Mesendoderm (in vitro differentiated cells): Measurements from ENCODE around the gene GALNT6.

ENCODE experiments used
- DNase-seq: peaks from one replicate; pipeline ENCODE4 v3.0.0; 2013
- H2AK5ac ChIP-seq: 2 replicates; pipeline ENCODE4 v1.6.1; 2013; ENCODE audit warnings: low read length, inconsistent platforms
- H2BK120ac ChIP-seq: 2 replicates; pipeline ENCODE4 v1.6.1; 2013; ENCODE audit warnings: low read depth, mild to moderate bottlenecking, low read length, moderate library complexity, mixed read lengths
- H2BK15ac ChIP-seq: replicated peaks from 2 replicates; pipeline ENCODE4 v1.6.1; 2013; ENCODE audit warnings: low read depth, mild to moderate bottlenecking, moderate library complexity
- H2BK5ac ChIP-seq: 2 replicates; pipeline ENCODE4 v1.6.1; 2013; ENCODE audit warnings: low read length, inconsistent platforms
- H3K18ac ChIP-seq: 2 replicates; pipeline ENCODE4 v1.6.1; 2013; ENCODE audit warnings: mild to moderate bottlenecking, low read length, mixed read lengths
- H3K23ac ChIP-seq: one replicate; pipeline ENCODE4 v1.6.1; 2013; ENCODE audit warnings: low read length
- H3K27ac ChIP-seq: 2 replicates; pipeline ENCODE4 v1.5.1; 2013; ENCODE audit warnings: low read depth, mild to moderate bottlenecking, inconsistent platforms, low read length, moderate library complexity
- H3K27me3 ChIP-seq: 2 replicates; pipeline ENCODE4 v1.6.1; 2013; ENCODE audit warnings: low read length, control low read depth, mild to moderate bottlenecking, inconsistent platforms; ENCODE audit not compliant: insufficient read depth, poor library complexity
- H3K36me3 ChIP-seq: 2 replicates; pipeline ENCODE4 v1.6.1; 2013; ENCODE audit warnings: low read length, inconsistent platforms; ENCODE audit not compliant: control insufficient read depth, insufficient read depth
- H3K4ac ChIP-seq: one replicate; pipeline ENCODE4 v1.6.1; 2013; ENCODE audit warnings: low read depth, mild to moderate bottlenecking, low read length, moderate library complexity
- H3K4me1 ChIP-seq: 2 replicates; pipeline ENCODE4 v1.6.1; 2013; ENCODE audit warnings: low read depth, low read length, inconsistent platforms; ENCODE audit not compliant: control insufficient read depth
- H3K4me2 ChIP-seq: 2 replicates; pipeline ENCODE4 v1.6.1; 2013; ENCODE audit warnings: low read length
- H3K4me3 ChIP-seq: 2 replicates; pipeline ENCODE4 v1.5.1; 2013; ENCODE audit warnings: mild to moderate bottlenecking, low read length
- H3K56ac ChIP-seq: one replicate; pipeline ENCODE4 v1.6.1; 2013; ENCODE audit warnings: low read length
- H3K79me1 ChIP-seq: 2 replicates; pipeline ENCODE4 v1.6.1; 2013; ENCODE audit warnings: low read length, inconsistent platforms
- H3K79me2 ChIP-seq: 2 replicates; pipeline ENCODE4 v1.6.1; 2013; ENCODE audit warnings: mild to moderate bottlenecking, low read length; ENCODE audit not compliant: control insufficient read depth, insufficient read depth
- H3K9ac ChIP-seq: 2 replicates; pipeline ENCODE4 v1.6.1; 2013; ENCODE audit warnings: low read length, inconsistent platforms
- H4K5ac ChIP-seq: one replicate; pipeline ENCODE4 v1.6.1; 2013; ENCODE audit warnings: low read length
- H4K8ac ChIP-seq: one replicate; pipeline ENCODE4 v1.6.1; 2013; ENCODE audit warnings: low read depth, mild to moderate bottlenecking, control low read depth, low read length, moderate library complexity
- WGBS: extraction: QIAGEN DNeasy Blood & Tissue Kit; methylation state at CpG from one replicate; pipeline ENCODE4 v1.1.7; 2013; ENCODE audit warnings: low lambda C conversion rate, missing lambda C conversion rate; ENCODE audit not compliant: insufficient coverage; ENCODE audit errors: extremely low coverage; 5-methylcytosine and 5-hydroxymethylcytosine counted together

GALNT6 gene

DNA sequence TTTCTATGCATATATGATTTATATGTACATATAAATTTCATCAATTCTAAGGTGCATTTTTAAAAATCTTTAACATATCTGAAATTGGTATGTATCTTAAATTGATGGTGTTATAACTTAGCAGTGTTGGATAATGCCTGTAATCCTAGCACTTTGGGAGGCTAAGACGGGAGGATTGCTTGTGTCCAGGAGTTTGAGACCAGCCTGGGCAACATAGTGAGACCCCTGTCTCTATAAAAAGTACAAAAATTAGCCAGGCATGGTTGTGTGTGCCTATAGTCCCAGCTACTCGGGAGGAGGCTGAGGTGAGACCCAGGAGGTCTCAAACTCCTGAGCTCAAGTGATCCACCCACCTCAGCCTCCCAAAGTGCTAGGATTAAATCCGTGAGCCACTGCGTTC, 6.5 kb upstream of the GALNT6 start:
- no peak overlapping the region for H2BK5ac ChIP-seq
- H3K23ac ChIP-seq, result no peak overlapping the region
- H3K18ac ChIP-seq, result no peak overlapping the region
- no peak overlapping the region for H2AK5ac ChIP-seq
- H3K9ac ChIP-seq, result no peak overlapping the region
- H2BK15ac ChIP-seq, result no peak overlapping the region
- no peak overlapping the region for H3K27ac ChIP-seq
- DNase-seq, result no peak
- no peaks in the 10 kb centered on the region for H3K79me1 ChIP-seq
- no peaks in the 10 kb centered on the region for H3K36me3 ChIP-seq
- no peak overlapping the region for H3K4ac ChIP-seq
- no peak overlapping the region for H3K4me2 ChIP-seq
- H3K27me3 ChIP-seq, result no peaks in the 10 kb centered on the region
- H3K56ac ChIP-seq, result no peak overlapping the region
- WGBS, result no CpG with 5 or more reads among the region's 4 CpGs
- H4K8ac ChIP-seq, result no peak overlapping the region
- no peak overlapping the region for H2BK120ac ChIP-seq
- H3K4me3 ChIP-seq, result no peak overlapping the region
- H3K79me2 ChIP-seq, result no peaks in the 10 kb centered on the region
- no peak overlapping the region for H4K5ac ChIP-seq
- H3K4me1 ChIP-seq, result peaks cover 7% of the 10 kb centered on the region

DNA sequence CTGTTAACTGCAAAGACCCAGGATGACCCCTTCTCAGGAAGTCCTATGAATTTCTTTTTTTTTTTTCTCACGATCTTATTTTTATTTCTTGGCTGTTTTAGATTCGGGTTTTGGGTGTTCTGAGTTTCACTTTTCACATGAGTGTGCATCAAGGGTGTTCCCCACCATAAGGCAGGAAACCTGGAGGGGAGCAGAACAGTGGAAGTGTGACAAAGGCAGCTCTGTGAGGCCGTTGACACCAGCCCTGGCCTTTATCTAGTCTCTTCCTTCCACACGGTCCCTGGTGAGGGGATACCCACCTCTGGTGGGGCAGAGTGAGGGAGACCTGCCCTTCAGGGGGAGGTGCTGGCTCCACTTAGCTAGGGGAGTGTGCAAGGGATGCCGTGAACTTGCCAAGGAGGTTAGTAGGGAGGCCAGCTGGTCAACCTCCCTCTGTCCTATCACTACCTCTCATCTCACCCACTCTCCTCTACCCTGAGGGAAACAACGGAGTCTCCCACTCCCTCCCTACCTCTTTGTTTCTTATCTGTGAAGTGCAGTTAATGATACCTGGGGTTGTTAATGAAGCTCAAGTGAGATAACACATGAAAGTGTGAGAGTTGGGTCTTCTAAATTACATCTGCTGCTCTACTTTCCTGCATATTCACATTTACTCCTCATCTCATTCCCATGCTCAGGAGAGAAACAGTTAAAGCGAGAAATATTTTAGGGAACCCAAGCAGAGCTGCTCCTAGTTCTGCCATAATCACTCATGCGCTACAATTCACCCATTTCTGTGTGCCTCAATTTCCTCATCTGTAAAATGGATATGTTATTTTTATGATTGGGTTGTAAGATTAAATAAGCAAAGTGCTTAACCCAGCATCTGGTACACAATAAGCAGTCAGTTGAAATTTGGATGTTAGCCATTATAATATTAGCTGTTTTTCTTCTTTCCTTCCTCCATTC, 4.4 kb upstream of the GALNT6 start:
- Histone ChIP-seq H2BK15ac (no peak overlapping the region), H3K56ac (peak overlapping the region; percentile 42), H3K4ac (no peak overlapping the region), H2BK5ac (peak overlapping the region; percentile 8), H2AK5ac (no peak overlapping the region), H3K18ac (peak overlapping the region; percentile 78), H3K23ac (no peak overlapping the region), H3K79me1 (no peaks in the 10 kb centered on the region), H3K9ac (no peak overlapping the region), H2BK120ac (no peak overlapping the region), H4K5ac (no peak overlapping the region), H3K4me1 (peaks cover 10% of the 10 kb centered on the region), H4K8ac (no peak overlapping the region), H3K79me2 (no peaks in the 10 kb centered on the region), H3K27ac (no peak overlapping the region), H3K4me2 (no peak overlapping the region), H3K27me3 (no peaks in the 10 kb centered on the region), H3K4me3 (no peak overlapping the region), H3K36me3 (no peaks in the 10 kb centered on the region)
- peak; percentile 93 for DNase-seq
- WGBS, result no CpG with 5 or more reads among the region's 8 CpGs

DNA sequence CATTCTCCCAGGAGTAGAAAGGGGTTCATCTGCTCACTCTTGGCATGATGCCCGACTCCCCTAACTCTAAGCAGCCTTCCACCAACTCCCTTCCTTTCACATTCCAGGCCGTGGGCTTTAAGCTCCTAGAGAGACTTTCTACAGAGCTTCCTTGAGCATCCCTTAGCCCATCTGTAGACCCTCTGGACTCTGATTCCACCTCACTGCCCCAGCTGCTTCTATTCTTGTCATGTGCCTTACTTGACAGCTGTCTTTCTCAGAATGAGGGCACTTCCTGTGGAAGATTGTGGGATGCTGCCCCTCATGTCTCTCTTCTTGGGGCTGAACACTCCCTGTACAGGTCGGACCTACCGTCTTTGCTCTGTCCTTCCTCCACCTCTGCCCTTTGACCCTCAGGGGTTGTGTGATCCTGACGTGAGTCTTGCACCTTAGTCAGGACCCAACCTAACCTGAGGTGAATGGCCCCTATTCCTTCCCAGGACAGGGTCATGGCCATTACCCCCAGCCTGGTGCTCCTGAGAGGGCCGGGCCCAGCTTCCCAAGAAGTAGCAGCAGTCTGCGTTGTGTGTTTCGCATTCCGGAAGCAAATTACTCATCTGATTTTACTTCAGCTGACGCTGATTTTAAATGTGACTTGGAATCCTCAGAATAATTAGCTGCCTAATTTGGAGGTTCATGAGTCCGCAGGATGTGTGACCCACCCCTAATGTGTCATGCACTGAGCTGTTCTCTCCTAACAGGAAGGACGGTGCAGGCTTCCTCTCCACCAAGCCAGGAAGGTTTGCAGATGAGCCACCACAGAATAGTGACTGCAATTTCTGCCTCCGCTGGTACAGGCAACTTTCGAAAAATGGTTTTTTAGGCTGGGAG, 2.7 kb upstream of the GALNT6 start:
- Histone ChIP-seq H2BK15ac (no peak overlapping the region), H2BK5ac (no peak overlapping the region), H3K27me3 (no peaks in the 10 kb centered on the region), H3K56ac (no peak overlapping the region), H3K79me2 (no peaks in the 10 kb centered on the region), H3K27ac (no peak overlapping the region), H4K8ac (no peak overlapping the region), H3K23ac (peak overlapping the region; percentile 19), H3K9ac (no peak overlapping the region), H3K36me3 (no peaks in the 10 kb centered on the region), H3K18ac (no peak overlapping the region), H2AK5ac (no peak overlapping the region), H3K4me3 (no peak overlapping the region), H3K79me1 (no peaks in the 10 kb centered on the region), H4K5ac (no peak overlapping the region), H3K4me2 (no peak overlapping the region), H2BK120ac (no peak overlapping the region), H3K4me1 (peaks cover 10% of the 10 kb centered on the region), H3K4ac (no peak overlapping the region)
- WGBS, result no CpG with 5 or more reads among the region's 14 CpGs
- no peak for DNase-seq

DNA sequence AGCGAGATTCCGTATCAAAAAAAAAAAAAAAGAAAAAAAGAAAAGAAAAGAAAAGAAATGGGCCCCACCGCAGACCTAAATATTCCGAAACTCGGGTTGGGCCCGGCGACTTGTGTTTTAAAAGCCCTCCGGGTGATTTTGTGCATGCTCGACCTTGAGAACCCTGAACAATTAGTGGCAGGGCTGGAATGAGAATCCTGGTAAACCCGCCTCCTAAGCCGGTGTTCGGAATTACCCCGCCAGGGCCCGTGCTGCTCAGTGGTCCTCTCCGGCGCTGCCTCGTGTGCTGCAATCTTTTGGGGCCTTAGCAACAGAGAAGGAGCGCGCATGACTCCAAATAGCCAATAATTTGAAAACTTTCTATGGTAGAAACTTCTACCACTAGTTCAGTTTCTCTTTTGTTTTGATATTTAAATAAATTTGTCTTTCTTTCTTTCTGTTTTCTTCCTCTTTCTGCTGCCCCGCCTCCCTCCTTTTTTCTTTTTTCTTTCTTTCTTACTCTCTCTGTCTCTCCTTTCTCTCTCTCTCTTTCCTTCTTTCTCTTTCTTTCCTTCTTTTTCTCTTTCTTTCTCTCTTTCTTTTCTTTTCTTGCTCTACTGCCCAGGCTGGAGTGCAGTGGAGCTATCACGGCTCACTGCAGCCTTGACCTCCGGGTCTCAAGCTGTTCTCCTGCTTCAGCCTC, 1.5 kb upstream of the GALNT6 start:
- Histone ChIP-seq H3K23ac (no peak overlapping the region), H4K8ac (no peak overlapping the region), H3K79me1 (no peaks in the 10 kb centered on the region), H3K9ac (peak overlapping the region; percentile 30), H3K27ac (no peak overlapping the region), H3K18ac (no peak overlapping the region), H3K56ac (peak overlapping the region; percentile 64), H3K4me2 (peak overlapping the region; percentile 26), H3K79me2 (no peaks in the 10 kb centered on the region), H3K4me1 (peaks cover 21% of the 10 kb centered on the region), H3K27me3 (no peaks in the 10 kb centered on the region), H2BK5ac (no peak overlapping the region), H3K36me3 (no peaks in the 10 kb centered on the region), H3K4me3 (no peak overlapping the region), H4K5ac (no peak overlapping the region), H2BK15ac (no peak overlapping the region), H2BK120ac (no peak overlapping the region), H3K4ac (no peak overlapping the region), H2AK5ac (no peak overlapping the region)
- DNase-seq, result peak; percentile 81
- no CpG with 5 or more reads among the region's 22 CpGs for WGBS

DNA sequence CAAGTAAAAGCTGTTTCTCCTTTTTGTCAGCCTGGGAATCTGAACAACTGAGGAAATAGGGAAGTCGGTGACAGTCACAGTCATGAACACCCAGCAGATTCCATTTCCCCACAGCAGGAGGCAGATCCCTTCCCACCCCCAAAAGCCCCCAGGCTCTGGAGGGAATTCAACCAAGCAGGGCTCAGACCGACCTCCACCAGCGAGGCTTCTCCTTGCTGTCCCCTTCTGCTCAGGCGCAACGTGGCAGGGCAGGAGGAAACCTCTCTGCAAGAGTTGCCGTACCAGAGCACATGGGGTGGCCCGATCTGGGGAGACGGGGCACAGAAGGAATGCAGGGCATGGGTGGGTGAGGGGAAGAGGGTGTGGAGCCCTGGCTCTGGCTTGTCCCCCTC, 319 bp downstream of the GALNT6 start:
- Histone ChIP-seq H4K8ac (no peak overlapping the region), H2BK5ac (peak overlapping the region; percentile 2), H3K79me2 (no peaks in the 10 kb centered on the region), H3K4me2 (peak overlapping the region; percentile 47), H3K56ac (peak overlapping the region; percentile 84), H3K79me1 (no peaks in the 10 kb centered on the region), H3K18ac (peak overlapping the region; percentile 8), H3K36me3 (no peaks in the 10 kb centered on the region), H3K4me1 (peaks cover 27% of the 10 kb centered on the region), H3K4me3 (peak overlapping the region; percentile 68), H3K4ac (peak overlapping the region; percentile 26), H4K5ac (no peak overlapping the region), H2BK15ac (no peak overlapping the region), H3K9ac (peak overlapping the region; percentile 75), H2BK120ac (peak overlapping the region; percentile 2), H2AK5ac (peak overlapping the region; percentile 29), H3K27ac (peak overlapping the region; percentile 76), H3K23ac (no peak overlapping the region), H3K27me3 (no peaks in the 10 kb centered on the region)
- peak; percentile 86 for DNase-seq
- WGBS, result no CpG with 5 or more reads among the region's 8 CpGs
